Esophagus muscularis mucosa (tissue), 3 donors: ENCODE results near the gene RUNX1.

Source experiments
- POLR2A ChIP-seq: fragments of 450-650 bp; IDR thresholded peaks from one replicate; pipeline ENCODE4 v1.6.1; 2017; ENCODE audit warnings: antibody characterized with exemption, moderate library complexity, mild to moderate bottlenecking, low read depth
- TF ChIP-seq, protein P1 (sequence below), 3 experiments: fragments of 200-600 bp in 2 of 3; fragments of 450-650 bp in 1 of 3; sonication (generic) in 2 of 3; IDR thresholded peaks; one replicate each; pipeline ENCODE4 v1.5.1; 2017 to 2019; ENCODE audit warnings: antibody characterized with exemption in 3 of 3, mild to moderate bottlenecking in 2 of 3, moderate library complexity in 1 of 3

DNA sequence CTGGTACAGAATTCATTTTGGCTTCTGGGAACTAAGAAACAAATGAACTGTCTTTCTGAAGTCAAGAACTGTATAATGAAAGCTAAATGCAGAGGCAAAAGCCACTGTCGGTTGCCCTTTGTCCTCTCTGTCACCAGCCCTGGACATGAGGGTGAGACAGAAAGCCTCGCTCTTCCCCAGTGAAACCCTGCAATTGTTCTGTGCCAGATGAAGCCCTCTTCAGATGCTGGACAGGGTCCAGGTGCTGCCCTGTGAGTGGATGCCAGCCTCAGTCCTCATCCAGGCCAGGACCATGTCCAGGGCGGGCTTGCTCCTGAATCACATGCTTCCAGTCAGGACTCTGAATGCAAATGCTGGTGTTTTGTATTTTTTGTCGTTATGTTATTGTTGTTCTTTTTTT, 138.7 kb downstream of the RUNX1 start:
- TF ChIP-seq POLR2A, result no peak
- TF ChIP-seq, protein P1, sequence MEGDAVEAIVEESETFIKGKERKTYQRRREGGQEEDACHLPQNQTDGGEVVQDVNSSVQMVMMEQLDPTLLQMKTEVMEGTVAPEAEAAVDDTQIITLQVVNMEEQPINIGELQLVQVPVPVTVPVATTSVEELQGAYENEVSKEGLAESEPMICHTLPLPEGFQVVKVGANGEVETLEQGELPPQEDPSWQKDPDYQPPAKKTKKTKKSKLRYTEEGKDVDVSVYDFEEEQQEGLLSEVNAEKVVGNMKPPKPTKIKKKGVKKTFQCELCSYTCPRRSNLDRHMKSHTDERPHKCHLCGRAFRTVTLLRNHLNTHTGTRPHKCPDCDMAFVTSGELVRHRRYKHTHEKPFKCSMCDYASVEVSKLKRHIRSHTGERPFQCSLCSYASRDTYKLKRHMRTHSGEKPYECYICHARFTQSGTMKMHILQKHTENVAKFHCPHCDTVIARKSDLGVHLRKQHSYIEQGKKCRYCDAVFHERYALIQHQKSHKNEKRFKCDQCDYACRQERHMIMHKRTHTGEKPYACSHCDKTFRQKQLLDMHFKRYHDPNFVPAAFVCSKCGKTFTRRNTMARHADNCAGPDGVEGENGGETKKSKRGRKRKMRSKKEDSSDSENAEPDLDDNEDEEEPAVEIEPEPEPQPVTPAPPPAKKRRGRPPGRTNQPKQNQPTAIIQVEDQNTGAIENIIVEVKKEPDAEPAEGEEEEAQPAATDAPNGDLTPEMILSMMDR (IDR thresholded peaks at IDR 0.05), result no peak
